NCI-H748 (cell line): Measurements from ENCODE around the gene ARHGAP22.

Experiments
- DNase-seq: peaks from one replicate; lab custom pipeline; 2025; ENCODE audit not compliant: unreplicated experiment; lab: John Stamatoyannopoulos, UW

ARHGAP22 gene

DNA sequence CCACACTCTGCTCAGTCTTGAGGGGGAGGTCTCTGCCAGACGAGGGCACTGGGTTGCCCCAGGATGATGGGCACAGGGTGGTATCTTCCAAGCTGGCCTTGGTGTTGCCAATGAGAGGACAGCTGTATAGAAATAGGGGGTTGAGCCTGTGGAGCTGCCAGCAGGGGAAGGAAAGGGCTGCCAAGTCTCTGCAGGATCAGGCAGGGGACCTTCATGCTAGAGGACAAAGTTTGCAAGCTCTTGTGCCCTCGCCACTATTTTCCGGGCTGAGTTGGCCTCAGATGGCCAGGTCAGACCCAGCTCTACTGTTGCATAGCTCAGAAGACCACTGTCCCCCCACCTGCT, 68.7 kb downstream of the ARHGAP22 start:
- no peak for DNase-seq

DNA sequence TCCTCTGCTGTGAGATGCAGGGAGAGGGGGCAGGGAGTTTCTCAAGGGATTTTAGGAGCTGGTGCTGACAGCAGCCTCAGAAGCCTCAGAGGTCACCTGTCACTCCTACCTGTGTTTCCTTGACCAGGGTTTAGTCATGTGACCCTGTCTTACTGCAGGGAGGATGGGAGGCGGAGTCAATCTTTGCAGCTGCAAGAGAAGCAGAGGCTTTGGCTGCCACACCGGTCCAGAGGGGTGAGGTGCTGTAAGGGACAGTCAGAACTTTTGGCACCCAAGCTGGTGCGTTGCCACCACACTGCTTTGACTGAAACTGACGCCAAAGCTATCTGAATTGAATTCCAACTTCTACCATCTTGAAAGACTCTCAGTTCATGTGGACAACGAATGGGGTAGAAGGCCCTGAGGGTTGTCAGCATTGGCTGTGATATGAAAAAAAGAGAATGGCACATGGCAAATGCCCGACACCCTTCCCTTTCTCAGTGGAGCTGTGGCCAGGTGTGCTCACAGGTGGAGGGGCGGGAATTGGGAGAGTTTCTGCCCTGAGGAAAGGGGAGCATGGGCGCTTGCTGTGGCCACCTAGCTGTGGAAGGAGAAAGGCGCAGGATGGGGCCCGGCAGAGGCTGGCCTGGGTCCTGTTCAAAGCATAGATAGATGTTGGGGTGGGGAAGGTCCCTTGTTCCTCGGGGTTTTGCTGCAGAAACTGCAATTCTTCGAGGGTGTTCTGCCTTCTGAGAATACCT, 69.3 kb downstream of the ARHGAP22 start:
- DNase-seq: no peak

DNA sequence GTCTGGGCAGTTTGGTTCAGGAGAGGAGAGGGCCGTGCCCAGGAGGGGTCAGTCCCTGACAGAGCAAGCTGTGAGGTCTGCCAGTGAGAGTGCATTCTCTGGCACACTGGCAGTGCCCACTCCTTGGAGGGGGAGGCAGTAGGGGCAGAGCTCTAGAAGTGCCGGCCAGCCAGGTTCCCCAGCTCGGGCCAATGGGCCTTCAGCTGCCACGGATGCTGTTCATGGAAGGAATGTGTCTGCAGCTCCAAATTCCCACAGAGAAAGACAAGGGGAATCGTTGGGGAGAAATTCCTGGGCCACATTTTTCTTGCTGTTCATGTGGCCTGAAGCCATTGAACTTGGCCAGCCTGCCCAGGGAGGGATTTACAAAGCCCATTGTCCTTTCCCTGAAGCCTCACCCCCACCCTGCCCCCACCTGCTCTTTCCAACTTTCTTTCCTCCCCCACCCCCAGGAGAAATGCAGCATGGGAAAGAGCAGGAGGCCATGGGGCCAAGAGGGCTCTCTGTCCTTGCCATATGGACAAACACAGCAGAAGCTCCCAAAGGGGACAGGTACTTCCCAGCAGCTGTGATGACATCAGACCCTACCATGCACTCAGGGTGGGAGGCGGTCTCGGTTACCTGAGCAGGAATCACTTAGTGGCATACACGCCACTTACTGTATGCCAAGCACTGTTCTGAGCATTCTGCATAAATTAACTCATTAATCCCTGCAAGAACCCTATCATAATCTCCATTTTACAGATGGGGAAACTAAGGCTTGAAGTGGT, 70.7 kb downstream of the ARHGAP22 start:
- DNase-seq: no peak

DNA sequence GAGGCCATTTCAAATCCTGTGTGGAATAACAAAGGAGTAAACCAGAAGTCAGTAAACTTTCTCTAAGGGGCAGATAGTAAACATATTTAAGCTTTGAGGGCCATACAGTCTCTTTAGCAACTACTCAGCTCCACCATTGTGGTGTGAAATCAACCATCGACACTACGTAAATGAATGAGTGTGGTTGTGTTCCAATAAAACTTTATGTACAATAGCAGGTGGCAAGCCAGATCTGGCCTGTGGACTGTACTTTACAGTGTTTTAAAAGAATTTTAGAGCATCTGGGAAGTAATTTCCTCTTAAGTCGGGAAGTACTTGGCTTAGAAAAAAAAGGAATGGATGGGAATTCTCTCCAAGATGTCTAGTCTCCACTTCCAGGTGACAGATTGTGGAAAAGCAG, 71.3 kb downstream of the ARHGAP22 start:
- DNase-seq: no peak

DNA sequence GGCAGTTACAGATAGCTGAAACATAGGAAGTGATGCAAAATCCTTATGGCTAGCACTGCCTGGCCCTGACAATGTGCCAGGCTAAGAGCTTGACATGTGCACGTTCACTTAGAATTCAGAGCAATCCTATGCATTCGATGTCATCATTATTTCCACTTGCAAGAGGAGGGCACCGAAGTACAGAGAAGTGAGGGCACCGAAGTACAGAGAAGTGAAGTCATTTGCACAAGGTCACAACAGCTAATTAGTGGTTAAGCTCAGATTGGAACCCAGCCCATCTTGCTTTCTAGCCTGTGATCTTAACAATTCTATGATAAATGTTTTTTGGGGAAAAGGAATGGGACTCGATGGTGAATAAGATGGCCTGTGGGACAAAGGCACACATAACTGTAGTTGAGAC, 73.4 kb downstream of the ARHGAP22 start:
- no peak for DNase-seq

DNA sequence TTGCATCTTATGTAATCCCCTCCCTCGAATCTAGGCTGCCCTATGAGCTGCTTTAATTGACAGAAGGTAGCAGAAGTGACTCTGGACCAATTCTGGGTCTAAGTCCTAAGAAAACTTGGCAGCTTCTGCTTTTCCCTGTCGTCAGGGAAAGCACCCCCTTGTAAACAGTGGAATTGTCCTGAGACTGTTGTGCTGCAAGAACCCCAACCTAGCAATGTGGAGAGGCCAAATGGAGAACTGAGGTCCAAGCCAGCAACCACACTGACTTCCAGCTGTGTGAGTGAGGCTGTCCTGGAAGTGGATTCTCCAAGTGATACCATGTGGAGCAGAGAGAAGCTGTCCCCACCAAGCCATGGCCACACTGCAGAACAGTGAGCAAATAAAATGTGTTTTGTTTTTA, 75.5 kb downstream of the ARHGAP22 start:
- no peak for DNase-seq

DNA sequence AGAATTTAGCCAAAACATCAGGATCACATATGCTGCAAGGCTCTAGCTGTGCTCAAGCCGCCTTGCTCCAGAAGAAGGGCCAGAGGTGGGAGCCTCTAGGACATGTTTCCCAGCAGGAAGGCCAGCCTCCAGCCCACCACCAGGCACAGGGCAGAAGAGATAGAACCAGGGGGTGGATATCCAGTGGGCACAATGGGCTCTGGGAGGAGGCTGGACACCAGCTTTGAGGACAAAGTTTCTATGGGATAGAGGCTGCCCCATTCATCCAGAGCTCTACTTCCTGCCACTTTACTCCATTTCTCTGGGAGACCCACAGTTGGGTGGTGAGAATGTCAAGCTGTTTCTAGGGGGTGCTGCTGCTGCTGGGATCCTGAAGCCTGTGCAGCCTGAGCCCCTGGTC, 77.1 kb downstream of the ARHGAP22 start:
- DNase-seq: no peak

DNA sequence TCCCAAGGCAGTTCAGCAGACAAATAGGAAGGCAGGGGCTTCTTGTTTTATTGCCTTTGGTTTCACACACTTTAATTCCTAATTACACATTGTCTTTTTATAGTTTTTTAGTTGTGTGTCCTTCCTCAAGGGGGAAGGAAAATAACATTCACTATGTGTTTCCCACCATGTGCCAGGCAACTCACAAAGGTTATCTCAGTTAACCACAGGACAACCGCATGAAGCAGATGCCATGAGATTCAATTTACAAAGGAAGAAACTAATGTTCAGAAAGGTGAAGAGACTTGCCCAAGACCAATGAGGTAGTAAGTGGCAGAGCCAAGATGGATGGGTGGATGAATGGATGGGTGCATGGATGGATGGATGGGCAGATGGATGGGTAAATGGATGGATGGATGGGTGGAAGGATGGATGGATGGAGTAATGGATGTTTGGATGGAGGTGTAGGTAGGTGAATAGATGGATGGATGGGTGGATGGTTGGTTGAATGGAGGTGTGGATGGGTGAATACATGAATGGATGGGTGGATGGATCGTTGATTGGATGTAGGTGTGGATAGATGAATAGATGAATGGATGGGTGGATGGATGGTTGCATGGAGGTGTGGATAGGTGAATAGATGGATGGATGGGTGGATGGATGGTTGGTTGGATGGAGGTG, 77.9 kb downstream of the ARHGAP22 start:
- DNase-seq: no peak

DNA sequence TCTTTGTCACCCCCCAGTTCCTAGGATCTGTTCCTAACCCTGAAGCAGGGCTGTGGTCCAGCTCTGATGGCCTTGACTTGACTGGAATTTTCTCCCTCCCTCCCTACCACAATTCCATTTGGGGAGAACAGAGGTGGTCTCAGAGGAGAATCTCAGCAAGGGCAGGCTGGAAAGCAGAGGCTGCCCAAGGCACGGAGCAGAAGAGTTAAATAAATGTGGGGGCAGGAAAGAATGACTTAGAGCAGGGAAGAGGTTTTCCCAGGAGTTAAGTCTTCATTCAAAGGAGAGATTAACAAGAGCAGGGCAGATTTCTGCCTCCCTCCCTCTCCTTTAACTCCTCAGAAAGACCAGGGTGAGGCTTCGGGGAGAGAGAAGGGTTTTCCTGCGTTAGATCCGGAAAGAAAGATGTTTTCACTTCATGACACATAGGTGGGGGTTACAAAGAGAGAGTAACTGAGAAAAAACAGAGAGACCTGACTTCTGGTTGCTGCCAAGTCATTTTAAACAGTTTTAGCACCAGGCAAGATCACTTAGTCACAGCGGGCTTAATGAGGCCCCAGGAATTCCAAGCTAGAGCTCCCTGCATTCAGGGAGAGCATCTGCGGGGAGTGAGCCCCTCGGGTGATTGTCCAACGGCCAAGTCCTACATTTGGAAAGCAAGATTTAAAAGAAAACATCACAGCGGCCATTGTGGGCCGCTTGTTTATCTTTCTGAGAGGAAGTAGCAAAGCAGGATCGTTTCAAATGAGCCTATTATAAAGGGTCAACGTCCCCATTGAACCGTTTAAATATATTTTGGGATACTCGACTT, 78.7 kb downstream of the ARHGAP22 start:
- DNase-seq: peak; percentile 14

DNA sequence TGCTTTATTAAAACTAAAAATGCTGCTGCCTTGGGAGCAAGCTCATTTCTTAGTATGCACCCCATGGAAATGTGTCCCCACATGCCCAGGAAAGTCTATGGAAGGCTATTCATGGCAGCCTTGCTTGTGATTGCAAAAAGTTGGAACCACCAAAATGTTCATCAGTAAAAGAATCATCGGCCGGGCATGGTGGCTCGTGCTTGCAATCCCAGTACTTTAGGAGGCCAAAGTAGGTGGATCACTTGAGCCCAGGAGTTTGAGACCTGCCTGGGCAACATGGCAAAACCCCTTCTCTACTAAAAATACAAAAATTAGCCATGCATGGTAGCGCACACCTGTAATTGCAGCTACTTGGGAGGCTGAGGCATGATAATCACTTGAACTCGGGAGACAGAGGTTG, 79.8 kb downstream of the ARHGAP22 start:
- no peak for DNase-seq

DNA sequence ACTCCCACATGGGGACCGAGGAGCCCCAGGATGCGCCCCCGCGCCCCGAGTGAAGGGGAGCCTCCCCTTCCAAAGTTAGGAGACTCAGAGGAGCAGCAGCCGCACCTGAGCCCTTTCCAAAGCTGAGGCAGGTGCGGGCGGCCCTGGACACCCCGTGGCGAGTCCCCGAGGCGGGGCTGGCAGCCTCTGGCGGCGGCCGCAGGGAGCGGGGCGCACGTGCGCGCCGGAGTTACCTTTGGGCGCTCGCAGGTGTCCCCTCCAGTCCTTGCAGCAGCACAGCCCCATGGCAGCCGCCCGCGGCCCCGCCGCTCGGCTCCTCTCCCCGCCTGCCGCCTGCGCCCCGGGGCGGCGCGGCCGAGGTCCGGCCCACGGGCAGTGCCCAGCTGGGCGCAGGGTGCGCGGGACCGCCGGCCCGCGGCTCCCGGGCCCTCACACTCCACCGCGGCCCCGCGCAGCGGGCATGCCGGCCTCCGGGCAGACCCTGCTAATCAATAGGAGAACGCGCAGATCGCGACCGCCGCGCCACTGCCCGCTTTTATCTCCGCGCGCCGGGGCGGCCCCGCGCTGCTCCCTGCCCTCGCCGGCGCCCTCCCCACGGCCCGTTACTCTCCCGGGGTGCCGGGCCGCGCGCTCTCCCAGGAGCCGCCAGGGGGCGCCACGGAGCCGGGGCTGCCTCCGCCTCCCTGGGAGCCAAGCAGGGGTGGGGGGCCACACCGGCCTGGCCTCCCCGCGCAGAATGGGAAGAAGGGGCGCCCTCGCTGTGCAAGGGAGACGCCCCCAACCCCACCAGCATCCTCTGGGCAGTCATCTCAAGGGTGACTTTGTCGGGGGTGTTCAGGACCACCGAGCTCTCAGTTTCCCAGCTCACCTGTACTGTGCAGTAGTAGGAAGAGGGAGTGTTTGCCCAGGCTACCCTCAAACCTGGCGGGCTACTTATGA, 80.8 kb downstream of the ARHGAP22 start:
- DNase-seq: peak; percentile 39

DNA sequence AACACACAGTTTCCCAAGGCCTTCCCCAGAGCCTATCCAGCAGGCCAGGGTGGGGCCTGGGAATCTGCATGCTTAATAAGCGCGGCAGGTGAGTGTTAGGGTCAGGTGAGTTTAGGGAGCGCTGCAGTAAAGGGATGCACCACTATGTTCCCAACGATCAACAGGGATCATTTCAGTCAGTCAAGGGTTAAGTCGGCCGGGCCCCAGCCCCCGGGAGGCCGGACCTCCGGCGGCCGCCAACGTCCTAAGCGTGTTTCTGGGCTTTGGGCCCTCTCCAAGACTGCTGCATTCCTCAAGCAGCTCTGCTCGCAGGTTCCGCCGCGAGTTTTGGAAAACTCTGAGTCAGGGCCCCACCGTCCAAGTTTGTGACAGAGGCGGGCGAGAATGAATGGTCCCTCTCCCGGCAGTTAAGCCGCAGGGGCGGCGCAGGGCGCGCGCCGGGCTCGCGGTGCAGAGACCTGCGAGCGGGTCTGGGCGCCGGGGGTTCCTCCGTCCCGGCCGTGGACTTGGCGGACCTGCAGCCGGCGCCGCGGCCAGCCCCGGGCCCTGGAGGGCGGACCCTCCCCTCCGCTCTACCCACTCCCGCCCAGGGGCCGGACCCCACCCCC, 81.6 kb downstream of the ARHGAP22 start:
- peak; percentile 33 for DNase-seq

DNA sequence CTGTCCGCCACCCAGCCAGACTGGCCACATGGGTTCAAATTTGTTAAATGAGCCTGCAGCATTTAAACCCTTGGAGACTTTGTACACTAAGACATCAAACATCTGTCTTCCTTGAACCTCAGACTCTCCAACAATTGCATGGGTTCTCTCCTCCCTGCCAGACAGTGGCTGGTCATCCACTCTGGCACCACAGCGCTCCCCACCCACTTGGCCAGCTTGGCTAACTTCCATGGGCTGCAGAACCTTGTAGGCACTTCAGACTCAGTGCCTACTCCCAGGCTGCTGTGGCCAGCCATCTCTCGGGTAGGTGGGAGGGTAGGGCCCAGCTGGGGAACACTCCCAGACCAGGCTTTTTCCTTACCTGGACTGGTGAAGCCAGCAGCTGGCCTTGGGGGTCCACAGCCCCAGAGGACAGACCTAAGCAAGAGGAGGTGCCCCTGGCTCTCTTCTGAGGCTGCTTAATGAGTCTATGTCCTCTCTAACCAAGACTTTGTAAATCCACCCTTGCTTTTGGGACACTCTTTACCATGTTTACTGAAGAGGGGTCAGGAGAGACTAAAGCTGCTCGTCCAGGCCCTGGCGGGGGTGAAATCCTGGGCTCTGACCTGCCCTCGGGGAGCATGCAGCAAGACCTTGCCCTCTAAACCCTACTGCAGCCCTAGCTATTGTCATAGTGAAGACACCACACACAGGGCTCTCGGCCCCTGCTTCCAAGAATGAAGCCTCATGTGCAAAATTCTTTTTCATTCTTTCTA, 82.7 kb downstream of the ARHGAP22 start:
- no peak for DNase-seq

DNA sequence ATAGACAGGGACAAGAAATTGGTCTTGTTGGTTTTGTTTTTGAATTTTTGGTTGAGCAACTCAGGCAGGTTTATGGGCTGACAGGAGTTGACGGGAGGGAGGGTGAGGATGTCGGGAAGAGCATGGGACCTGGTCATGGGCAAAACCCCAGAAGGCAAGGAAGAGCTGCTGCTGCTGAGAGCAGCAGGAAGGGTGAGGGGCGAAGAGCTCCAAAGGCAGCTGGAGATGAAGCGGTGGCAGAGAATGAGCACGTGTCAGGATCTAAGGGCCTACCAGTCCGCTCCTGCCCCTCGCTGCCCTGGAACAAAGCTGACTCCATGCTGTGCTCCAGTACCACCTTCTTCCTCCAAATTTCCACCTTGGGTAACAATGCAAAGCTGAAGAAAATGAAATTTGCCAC, 84.3 kb downstream of the ARHGAP22 start:
- no peak for DNase-seq

DNA sequence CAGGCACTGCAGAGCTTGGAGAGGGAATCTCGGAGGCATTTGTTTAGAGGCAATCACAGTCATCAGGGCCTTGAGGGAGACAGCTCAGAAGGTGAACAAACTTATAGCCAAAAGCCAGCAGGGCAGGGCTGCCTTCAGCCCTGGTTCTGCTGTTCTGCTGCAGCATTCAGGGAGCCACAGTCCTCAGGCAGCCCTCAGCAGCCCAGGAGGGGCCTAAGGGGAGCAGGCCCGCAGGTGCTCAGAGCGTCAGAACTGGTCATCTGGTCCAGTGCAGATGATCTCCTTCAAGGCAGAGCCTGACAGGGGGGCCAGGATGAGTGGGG, 84.7 kb downstream of the ARHGAP22 start:
- no peak for DNase-seq

DNA sequence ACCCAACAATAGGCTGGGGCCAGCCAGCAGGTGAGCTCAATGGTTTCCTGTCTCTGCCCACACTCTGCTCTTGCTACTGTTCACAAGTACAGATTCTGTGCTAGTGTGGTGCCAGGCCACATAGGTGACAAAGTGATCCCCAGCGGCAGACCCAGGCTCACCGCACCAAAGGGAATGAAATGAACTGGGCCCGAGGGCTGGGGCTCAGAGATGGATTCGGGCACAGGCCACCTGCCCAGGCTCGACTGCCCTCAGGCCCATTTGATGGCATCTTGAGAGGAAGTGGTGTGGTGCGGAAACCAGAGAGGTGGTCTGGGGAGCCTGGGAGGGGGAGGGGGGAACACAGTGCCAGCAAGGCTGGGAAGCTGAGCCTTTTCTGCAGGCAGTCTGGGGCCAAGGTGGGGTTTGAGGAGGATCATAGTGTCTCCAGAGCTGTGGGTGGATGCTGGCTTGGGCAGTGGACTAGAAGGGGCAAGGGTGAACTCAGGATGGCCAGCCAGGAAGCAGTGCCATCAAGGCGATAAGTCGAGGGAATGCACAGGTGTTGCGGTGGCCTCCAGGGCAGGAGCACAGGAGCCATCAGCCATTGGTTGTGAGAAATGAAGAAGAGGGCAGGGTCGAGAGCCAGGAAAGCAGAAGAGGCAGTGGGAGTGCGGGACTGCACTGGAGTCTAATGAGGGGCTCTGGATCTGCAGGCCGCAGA, 85.2 kb downstream of the ARHGAP22 start:
- no peak for DNase-seq

DNA sequence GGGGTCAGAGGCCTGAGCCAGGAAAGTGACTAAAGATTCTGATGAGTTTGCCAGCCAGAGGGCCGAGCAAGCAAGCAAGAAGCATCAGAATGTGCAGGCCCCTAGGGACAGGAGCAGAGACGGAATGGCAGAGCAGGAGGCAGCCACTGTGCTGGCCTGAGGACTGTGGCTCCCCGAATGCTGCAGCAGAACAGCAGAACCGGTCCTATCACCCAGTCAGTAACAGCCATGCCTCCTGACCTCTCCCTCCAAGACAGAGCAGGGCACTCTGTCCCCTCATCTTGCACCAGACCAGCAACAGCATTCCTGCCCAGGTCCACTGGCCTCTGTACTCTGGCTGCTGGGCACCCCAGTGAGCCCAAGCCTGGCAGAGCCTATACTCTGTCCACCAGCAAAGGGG, 85.9 kb downstream of the ARHGAP22 start:
- no peak for DNase-seq

DNA sequence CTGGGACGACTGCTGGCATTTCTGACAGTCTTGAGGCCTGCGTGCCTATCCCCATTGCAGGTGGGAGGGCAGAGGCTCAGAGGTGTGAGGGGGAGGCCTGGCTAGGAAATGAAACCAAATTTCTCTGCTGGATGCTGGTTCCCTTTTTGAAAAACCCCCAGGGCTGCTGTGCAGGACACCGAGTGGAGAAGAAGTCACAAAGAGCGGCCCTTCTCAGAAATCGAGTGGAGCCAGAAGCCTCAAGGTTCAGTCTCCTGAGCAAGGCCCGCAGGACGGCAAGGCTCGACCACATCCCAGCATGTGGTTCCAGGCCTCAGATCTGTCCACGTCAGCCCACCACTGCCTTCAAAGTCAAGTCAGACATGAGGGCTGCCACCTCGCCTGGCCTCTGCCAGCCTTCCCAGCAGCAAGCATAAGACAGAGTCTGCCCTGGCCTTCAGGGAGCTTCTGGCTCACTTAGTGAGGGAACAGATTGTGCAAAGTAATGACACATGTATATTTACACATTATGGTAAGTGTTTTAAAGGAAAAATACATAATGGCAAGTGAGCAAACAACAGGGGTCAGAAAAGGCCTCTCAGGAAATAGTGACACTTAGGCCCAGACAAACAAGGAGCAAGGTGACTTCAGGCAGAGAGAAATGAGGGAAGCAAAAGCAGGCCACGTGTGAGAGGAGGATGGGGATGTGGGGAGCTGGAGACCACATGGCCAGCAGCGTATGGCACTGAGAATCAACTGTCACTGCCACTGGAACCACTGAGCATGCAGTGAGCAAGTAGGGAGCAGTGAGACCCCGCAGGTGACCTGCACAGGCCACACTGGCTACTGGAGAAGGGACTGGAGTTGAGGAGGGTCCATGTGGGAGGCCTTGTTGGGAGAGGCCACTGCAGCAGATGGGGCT, 86.7 kb downstream of the ARHGAP22 start:
- no peak for DNase-seq
